Astrocyte (in vitro differentiated cells and primary cell): Measurements from ENCODE around the gene ZNF385B.

Experiments used
- EZH2 ChIP-seq: IDR thresholded peaks from 2 replicates; pipeline ENCODE4 v1.6.1; 2012; ENCODE audit warnings: mild to moderate bottlenecking, low read length, inconsistent platforms; ENCODE audit not compliant: insufficient read depth
- TF ChIP-seq, protein P1 (sequence below): IDR thresholded peaks from 2 replicates; pipeline ENCODE4 v1.5.1; 2011; ENCODE audit warnings: low read depth, mild to moderate bottlenecking, inconsistent platforms, low read length, moderate library complexity; ENCODE audit not compliant: insufficient read depth

DNA sequence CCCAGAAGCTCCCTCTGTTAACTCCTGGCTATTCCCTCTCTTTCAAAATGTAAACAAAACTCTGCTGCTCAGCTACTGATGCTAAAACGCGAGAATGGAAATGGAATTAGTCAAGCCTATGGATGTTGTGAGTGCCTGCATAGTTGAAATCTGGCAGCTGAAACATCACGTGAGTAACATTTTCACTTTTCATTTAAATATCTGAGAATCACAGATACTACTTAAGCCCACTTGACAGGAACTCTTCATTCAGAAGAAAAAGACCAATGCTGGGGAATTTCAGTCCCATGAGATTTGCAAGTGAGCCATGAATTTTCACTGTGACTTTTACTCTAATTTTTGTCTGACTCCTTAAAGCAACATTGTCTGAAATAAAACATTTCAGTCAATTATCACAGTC is 381.5 kb downstream of the ZNF385B start:
- TF ChIP-seq, protein P1, sequence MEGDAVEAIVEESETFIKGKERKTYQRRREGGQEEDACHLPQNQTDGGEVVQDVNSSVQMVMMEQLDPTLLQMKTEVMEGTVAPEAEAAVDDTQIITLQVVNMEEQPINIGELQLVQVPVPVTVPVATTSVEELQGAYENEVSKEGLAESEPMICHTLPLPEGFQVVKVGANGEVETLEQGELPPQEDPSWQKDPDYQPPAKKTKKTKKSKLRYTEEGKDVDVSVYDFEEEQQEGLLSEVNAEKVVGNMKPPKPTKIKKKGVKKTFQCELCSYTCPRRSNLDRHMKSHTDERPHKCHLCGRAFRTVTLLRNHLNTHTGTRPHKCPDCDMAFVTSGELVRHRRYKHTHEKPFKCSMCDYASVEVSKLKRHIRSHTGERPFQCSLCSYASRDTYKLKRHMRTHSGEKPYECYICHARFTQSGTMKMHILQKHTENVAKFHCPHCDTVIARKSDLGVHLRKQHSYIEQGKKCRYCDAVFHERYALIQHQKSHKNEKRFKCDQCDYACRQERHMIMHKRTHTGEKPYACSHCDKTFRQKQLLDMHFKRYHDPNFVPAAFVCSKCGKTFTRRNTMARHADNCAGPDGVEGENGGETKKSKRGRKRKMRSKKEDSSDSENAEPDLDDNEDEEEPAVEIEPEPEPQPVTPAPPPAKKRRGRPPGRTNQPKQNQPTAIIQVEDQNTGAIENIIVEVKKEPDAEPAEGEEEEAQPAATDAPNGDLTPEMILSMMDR: no peak
- TF ChIP-seq EZH2: no peak
